CD4-positive, alpha-beta T cell treated with Interleukin-1 beta for 1 hour (primary cell): ENCODE data around the gene CLSTN2.

Experiments
- DNase-seq, 2 donors: peaks; one replicate each; pipeline ENCODE4 v3.0.0-alpha.2; 2020 to 2022

Gene CLSTN2

GRCh38 chr3:140434261-140434905, 499.4 kb downstream of the CLSTN2 start:
- DNase-seq, result no peak

GRCh38 chr3:140436421-140436820, 501.4 kb downstream of the CLSTN2 start:
- no peak for DNase-seq

- no peak for DNase-seq
Observed at GRCh38 chr3:140438736-140439470, 503.9 kb downstream of the CLSTN2 start.

- DNase-seq, result no peak
Observed at GRCh38 chr3:140439527-140439926, 504.5 kb downstream of the CLSTN2 start.

- DNase-seq, result no peak
Observed at GRCh38 chr3:140440446-140440845, 505.5 kb downstream of the CLSTN2 start.

GRCh38 chr3:140441006-140441405, 506.0 kb downstream of the CLSTN2 start:
- no peak for DNase-seq

- DNase-seq, result no peak
Observed at GRCh38 chr3:140442621-140443020, 507.6 kb downstream of the CLSTN2 start.

GRCh38 chr3:140443073-140443472, 508.1 kb downstream of the CLSTN2 start:
- no peak for DNase-seq

- DNase-seq, result no peak
Observed at GRCh38 chr3:140443806-140444205, 508.8 kb downstream of the CLSTN2 start.

- DNase-seq, result no peak
Observed at GRCh38 chr3:140446734-140447133, 511.7 kb downstream of the CLSTN2 start.

- no peak for DNase-seq
Observed at GRCh38 chr3:140447136-140447535, 512.2 kb downstream of the CLSTN2 start.

GRCh38 chr3:140448001-140448400, 513.0 kb downstream of the CLSTN2 start:
- no peak for DNase-seq

- no peak for DNase-seq
Observed at GRCh38 chr3:140449413-140450256, 514.6 kb downstream of the CLSTN2 start.

- peak in 1 of 2 donors; percentile 10 for DNase-seq
Observed at GRCh38 chr3:140453750-140454149, 518.8 kb downstream of the CLSTN2 start.

GRCh38 chr3:140455521-140456214, 520.7 kb downstream of the CLSTN2 start:
- DNase-seq, result no peak

GRCh38 chr3:140456974-140457373, 522.0 kb downstream of the CLSTN2 start:
- no peak for DNase-seq

- no peak for DNase-seq
Observed at GRCh38 chr3:140459462-140459861, 524.5 kb downstream of the CLSTN2 start.

- no peak for DNase-seq
Observed at GRCh38 chr3:140461250-140461649, 526.3 kb downstream of the CLSTN2 start.

GRCh38 chr3:140463355-140463754, 528.4 kb downstream of the CLSTN2 start:
- DNase-seq, result no peak

GRCh38 chr3:140465988-140466387, 531.0 kb downstream of the CLSTN2 start:
- DNase-seq, result no peak

GRCh38 chr3:140466535-140466934, 531.5 kb downstream of the CLSTN2 start:
- DNase-seq, result no peak

- DNase-seq, result no peak
Observed at GRCh38 chr3:140467104-140467577, 532.2 kb downstream of the CLSTN2 start.

- DNase-seq, result no peak
Observed at GRCh38 chr3:140467796-140468315, 532.9 kb downstream of the CLSTN2 start.
